ENCODE results near the gene PRKCZ.

- no peak for TF ChIP-seq YY1 (IDR thresholded peaks at IDR 0.05; ENCODE audit: insufficient read depth, insufficient read length)
- TF ChIP-seq ZNF274 (IDR thresholded peaks at IDR 0.05; ENCODE audit: low read depth, low read length) = no peak
- TF ChIP-seq SUZ12 (IDR thresholded peaks at IDR 0.05; ENCODE audit: extremely low read depth, insufficient read depth, insufficient read length) = no peak
Measured at GRCh38 chr1:2047749-2048729, 2.2 kb upstream of the PRKCZ start.

Data from NT2/D1 (cell line).